Measurements from ENCODE around the gene ABCC3.

ABCC3 gene

GRCh38 chr17:50627036-50627781, 7.5 kb upstream of the ABCC3 start:
- no peak for DNase-seq (ENCODE audit: low read depth, low spot score)

GRCh38 chr17:50627782-50628601, 6.7 kb upstream of the ABCC3 start:
- no peak for DNase-seq (ENCODE audit: low read depth, low spot score)

- DNase-seq (ENCODE audit: low read depth, low spot score) = no peak
These were observed 4.8 kb upstream of the ABCC3 start for GRCh38 chr17:50629902-50630301.

GRCh38 chr17:50630524-50631194, 4.0 kb upstream of the ABCC3 start:
- DNase-seq (ENCODE audit: low read depth, low spot score) = no peak

- DNase-seq (ENCODE audit: low read depth, low spot score) = no peak
These were observed 3.3 kb upstream of the ABCC3 start for GRCh38 chr17:50631195-50631907.

GRCh38 chr17:50631908-50632571, 2.6 kb upstream of the ABCC3 start:
- no peak for DNase-seq (ENCODE audit: low read depth, low spot score)

- no peak for DNase-seq (ENCODE audit: low read depth, low spot score)
These were observed 2.0 kb upstream of the ABCC3 start for GRCh38 chr17:50632637-50633036.

GRCh38 chr17:50633683-50634082, 998 bp upstream of the ABCC3 start:
- no peak for DNase-seq (ENCODE audit: low read depth, low spot score)

- DNase-seq (ENCODE audit: low read depth, low spot score) = no peak
These were observed 442 bp downstream of the ABCC3 start for GRCh38 chr17:50634915-50635731.

- DNase-seq (ENCODE audit: low read depth, low spot score) = no peak
These were observed 976 bp downstream of the ABCC3 start for GRCh38 chr17:50635732-50635981.

- DNase-seq (ENCODE audit: low read depth, low spot score) = no peak
These were observed 1.5 kb downstream of the ABCC3 start for GRCh38 chr17:50635982-50636803.

GRCh38 chr17:50636804-50637195, 2.1 kb downstream of the ABCC3 start:
- no peak for DNase-seq (ENCODE audit: low read depth, low spot score)

GRCh38 chr17:50637829-50638605, 3.3 kb downstream of the ABCC3 start:
- no peak for DNase-seq (ENCODE audit: low read depth, low spot score)

- no peak for DNase-seq (ENCODE audit: low read depth, low spot score)
These were observed 3.9 kb downstream of the ABCC3 start for GRCh38 chr17:50638606-50638965.

- DNase-seq (ENCODE audit: low read depth, low spot score) = no peak
These were observed 4.5 kb downstream of the ABCC3 start for GRCh38 chr17:50638966-50639713.

- DNase-seq (ENCODE audit: low read depth, low spot score) = no peak
These were observed 6.1 kb downstream of the ABCC3 start for GRCh38 chr17:50640686-50641351.

- DNase-seq (ENCODE audit: low read depth, low spot score) = no peak
These were observed 6.7 kb downstream of the ABCC3 start for GRCh38 chr17:50641357-50641756.
